ENCODE data around the gene RHCE. TPM values are rescaled to one million over a fixed set of nuclear protein-coding genes. Genes with fewer than 3 reads are reported as not detected.

RHCE gene
- total and polyA plus RNA-seq, 9 of the 15 experiments (the other 6 are each of a cell fraction or from before 2014, with no cell fraction given), result 5.4 to 31.5 (median 12.6) TPM

DNA sequence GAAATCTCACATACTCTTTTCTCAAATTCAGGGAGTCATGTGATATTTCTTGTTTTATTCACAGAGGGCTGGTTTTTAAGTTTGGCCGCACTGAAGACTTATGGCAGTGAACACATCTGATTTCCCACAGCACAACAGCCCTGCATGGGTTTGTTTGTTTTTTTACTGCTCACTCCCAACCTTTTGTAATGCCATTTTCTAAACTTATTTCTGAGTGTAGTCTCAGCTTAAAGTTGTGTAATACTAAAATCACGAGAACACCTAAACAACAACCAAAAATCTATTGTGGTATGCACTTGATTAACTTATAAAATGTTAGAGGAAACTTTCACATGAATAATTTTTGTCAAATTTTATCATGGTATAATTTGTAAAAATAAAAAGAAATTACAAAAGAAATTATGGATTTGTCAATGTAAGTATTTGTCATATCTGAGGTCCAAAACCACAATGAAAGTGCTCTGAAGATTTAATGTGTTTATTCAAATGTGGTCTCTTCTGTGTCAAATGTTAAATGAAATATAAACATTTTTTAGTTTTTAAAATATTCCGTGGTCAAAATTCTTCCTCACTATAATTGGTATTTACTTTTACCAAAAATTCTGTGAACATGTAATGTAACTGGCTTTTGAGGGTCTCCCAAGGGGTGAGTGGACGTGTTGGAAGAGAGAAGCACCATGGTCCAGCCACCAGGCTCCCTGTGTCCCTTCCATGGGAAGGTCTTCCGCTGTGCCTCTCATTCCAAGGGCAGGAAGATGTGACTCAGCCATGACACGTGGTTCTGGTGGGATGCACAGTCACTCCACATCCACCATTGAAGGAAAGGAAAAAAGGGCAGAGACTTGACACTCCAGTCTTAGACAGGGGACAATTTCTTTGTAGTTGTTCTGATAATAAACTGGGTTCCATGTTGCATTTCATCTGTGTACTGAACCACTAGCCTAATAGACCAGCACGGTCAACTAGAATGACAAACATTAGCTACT, 59.7 kb downstream of the RHCE start (continued):
- TF ChIP-seq, protein P1, sequence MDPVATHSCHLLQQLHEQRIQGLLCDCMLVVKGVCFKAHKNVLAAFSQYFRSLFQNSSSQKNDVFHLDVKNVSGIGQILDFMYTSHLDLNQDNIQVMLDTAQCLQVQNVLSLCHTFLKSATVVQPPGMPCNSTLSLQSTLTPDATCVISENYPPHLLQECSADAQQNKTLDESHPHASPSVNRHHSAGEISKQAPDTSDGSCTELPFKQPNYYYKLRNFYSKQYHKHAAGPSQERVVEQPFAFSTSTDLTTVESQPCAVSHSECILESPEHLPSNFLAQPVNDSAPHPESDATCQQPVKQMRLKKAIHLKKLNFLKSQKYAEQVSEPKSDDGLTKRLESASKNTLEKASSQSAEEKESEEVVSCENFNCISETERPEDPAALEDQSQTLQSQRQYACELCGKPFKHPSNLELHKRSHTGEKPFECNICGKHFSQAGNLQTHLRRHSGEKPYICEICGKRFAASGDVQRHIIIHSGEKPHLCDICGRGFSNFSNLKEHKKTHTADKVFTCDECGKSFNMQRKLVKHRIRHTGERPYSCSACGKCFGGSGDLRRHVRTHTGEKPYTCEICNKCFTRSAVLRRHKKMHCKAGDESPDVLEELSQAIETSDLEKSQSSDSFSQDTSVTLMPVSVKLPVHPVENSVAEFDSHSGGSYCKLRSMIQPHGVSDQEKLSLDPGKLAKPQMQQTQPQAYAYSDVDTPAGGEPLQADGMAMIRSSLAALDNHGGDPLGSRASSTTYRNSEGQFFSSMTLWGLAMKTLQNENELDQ (CRISPR knock-in tag; IDR thresholded peaks at IDR 0.05; ENCODE audit: borderline replicate concordance), result no peak
- TF ChIP-seq FOXK2 (conservative IDR thresholded peaks at IDR 0.05 in 1 of 2, IDR thresholded peaks at IDR 0.05 in 1 of 2; ENCODE audit: low read depth in 2 of 2) (0 out of 4 replicates have a peak, but pooled peaks of 1 of the 2 experiments have one; percentile 23), JUND (IDR thresholded peaks at IDR 0.05; ENCODE audit: borderline replicate concordance, low read depth, low read length) (peak; percentile 91), JUND (tag; IDR thresholded peaks at IDR 0.05; ENCODE audit: borderline replicate concordance, low read depth, low read length) (peak; percentile 88; the same call in 2 of the 3 replicates), TEAD1 (CRISPR knock-in tag; IDR thresholded peaks at IDR 0.05) (0 out of 4 replicates have a peak, but pooled peaks of 1 of the 2 experiments have one; percentile 53), ZNF444 (CRISPR knock-in tag; IDR thresholded peaks at IDR 0.05) (0 out of 2 replicates have a peak, but pooled peaks have one; percentile 22), ZNF57 (CRISPR knock-in tag; IDR thresholded peaks at IDR 0.05) (0 out of 2 replicates have a peak, but pooled peaks have one; percentile 28), TOE1 (IDR thresholded peaks at IDR 0.05; ENCODE audit: borderline replicate concordance) (peak; percentile 25; the same call in 1 of the 2 replicates), TOE1 (CRISPR knock-in tag; IDR thresholded peaks at IDR 0.05; ENCODE audit: borderline replicate concordance, low read depth) (no peak), FOXA1 (IDR thresholded peaks at IDR 0.05; ENCODE audit: borderline replicate concordance) (no peak), MAFF (IDR thresholded peaks at IDR 0.05; ENCODE audit: low read length) (no peak)
- TF ChIP-seq, protein P2, sequence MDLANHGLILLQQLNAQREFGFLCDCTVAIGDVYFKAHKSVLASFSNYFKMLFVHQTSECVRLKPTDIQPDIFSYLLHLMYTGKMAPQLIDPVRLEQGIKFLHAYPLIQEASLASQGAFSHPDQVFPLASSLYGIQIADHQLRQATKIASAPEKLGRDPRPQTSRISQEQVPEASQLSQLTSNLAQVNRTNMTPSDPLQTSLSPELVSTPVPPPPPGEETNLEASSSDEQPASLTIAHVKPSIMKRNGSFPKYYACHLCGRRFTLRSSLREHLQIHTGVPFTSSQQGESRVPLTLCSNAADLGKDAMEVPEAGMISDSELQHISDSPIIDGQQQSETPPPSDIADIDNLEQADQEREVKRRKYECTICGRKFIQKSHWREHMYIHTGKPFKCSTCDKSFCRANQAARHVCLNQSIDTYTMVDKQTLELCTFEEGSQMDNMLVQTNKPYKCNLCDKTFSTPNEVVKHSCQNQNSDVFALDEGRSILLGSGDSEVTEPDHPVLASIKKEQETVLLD (IDR thresholded peaks at IDR 0.05), result peak; percentile 26; the same call in 1 of the 2 replicates
- TF ChIP-seq, protein P3, sequence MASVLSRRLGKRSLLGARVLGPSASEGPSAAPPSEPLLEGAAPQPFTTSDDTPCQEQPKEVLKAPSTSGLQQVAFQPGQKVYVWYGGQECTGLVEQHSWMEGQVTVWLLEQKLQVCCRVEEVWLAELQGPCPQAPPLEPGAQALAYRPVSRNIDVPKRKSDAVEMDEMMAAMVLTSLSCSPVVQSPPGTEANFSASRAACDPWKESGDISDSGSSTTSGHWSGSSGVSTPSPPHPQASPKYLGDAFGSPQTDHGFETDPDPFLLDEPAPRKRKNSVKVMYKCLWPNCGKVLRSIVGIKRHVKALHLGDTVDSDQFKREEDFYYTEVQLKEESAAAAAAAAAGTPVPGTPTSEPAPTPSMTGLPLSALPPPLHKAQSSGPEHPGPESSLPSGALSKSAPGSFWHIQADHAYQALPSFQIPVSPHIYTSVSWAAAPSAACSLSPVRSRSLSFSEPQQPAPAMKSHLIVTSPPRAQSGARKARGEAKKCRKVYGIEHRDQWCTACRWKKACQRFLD (CRISPR knock-in tag; IDR thresholded peaks at IDR 0.05), result peak; percentile 72; the same call in 1 of the 2 replicates
- TF ChIP-seq, protein P4, sequence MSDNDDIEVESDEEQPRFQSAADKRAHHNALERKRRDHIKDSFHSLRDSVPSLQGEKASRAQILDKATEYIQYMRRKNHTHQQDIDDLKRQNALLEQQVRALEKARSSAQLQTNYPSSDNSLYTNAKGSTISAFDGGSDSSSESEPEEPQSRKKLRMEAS (CRISPR knock-in tag; IDR thresholded peaks at IDR 0.05), result peak; percentile 77

Measured in K562 (cell line).